Activated naive CD4-positive, alpha-beta T cell treated with anti-CD3 and anti-CD28 coated beads, Interleukin-2, amount 10 ng/mL, durations not matched to agents 7 days and 5 days (primary cell): ENCODE measurements around the gene MTA1.

Experiments used
- CTCF ChIA-PET: fragments of 350-600 bp; sonication (Branson Sonifier 250); formaldehyde crosslinking; loops from one replicate; lab custom pipeline; 2021; ENCODE audit warnings: antibody characterized with exemption; lab: Charles Lee
- DNase-seq: peaks from one replicate; pipeline ENCODE4 v3.0.0-alpha.2; 2020
- H3K27ac Mint-ChIP-seq: one replicate; pipeline ENCODE4 v1.8.0; 2021; ENCODE audit warnings: mild to moderate bottlenecking, moderate library complexity, mixed read lengths
- H3K27me3 Mint-ChIP-seq: one replicate; pipeline ENCODE4 v1.8.0; 2021; ENCODE audit warnings: mild to moderate bottlenecking, mixed read lengths
- H3K36me3 Mint-ChIP-seq: one replicate; pipeline ENCODE4 v1.8.0; 2021; ENCODE audit warnings: mixed read lengths
- H3K4me1 Mint-ChIP-seq: one replicate; pipeline ENCODE4 v1.8.0; 2021; ENCODE audit warnings: mixed read lengths
- H3K4me3 Mint-ChIP-seq: one replicate; pipeline ENCODE4 v1.8.0; 2021; ENCODE audit warnings: mild to moderate bottlenecking, moderate library complexity, mixed read lengths
- H3K9me3 Mint-ChIP-seq: one replicate; pipeline ENCODE4 v1.8.0; 2021; ENCODE audit warnings: mixed read lengths

Gene MTA1

GRCh38 chr14:105391541-105391940 lies 28.1 kb upstream of the MTA1 start:
- peaks cover 2% of the 10 kb centered on the region for H3K36me3 Mint-ChIP-seq
- no peak overlapping the region for H3K4me3 Mint-ChIP-seq
- H3K9me3 Mint-ChIP-seq, result no peaks in the 10 kb centered on the region
- DNase-seq, result no peak
- peaks cover 15% of the 10 kb centered on the region for H3K4me1 Mint-ChIP-seq
- H3K27ac Mint-ChIP-seq, result no peak overlapping the region
- CTCF ChIA-PET, result interaction anchor here (0.5 kb wide), 1 partner anchor 595 kb away, joined by 3 read pairs; no protein-coding TSS in a partner anchor
- H3K27me3 Mint-ChIP-seq, result no peaks in the 10 kb centered on the region

- no peak for DNase-seq
- CTCF ChIA-PET, result interaction anchor here (0.5 kb wide), 1 partner anchor 594 kb away, joined by 3 read pairs; no protein-coding TSS in a partner anchor
- no peak overlapping the region for H3K27ac Mint-ChIP-seq
- no peak overlapping the region for H3K4me3 Mint-ChIP-seq
- H3K27me3 Mint-ChIP-seq, result no peaks in the 10 kb centered on the region
- H3K9me3 Mint-ChIP-seq, result no peaks in the 10 kb centered on the region
- H3K4me1 Mint-ChIP-seq, result peaks cover 18% of the 10 kb centered on the region
- H3K36me3 Mint-ChIP-seq, result peaks cover 2% of the 10 kb centered on the region
These were observed 27.2 kb upstream of the MTA1 start for GRCh38 chr14:105392131-105393090.

GRCh38 chr14:105393151-105393550 lies 26.5 kb upstream of the MTA1 start:
- Mint-ChIP-seq H3K36me3 (peaks cover 3% of the 10 kb centered on the region), H3K9me3 (no peaks in the 10 kb centered on the region), H3K27me3 (no peaks in the 10 kb centered on the region), H3K4me3 (no peak overlapping the region), H3K4me1 (peaks cover 23% of the 10 kb centered on the region), H3K27ac (no peak overlapping the region)
- CTCF ChIA-PET, result no interaction called here
- no peak for DNase-seq

GRCh38 chr14:105394714-105395537 lies 24.7 kb upstream of the MTA1 start:
- Mint-ChIP-seq H3K36me3 (peaks cover 12% of the 10 kb centered on the region), H3K27me3 (no peaks in the 10 kb centered on the region), H3K4me1 (peaks cover 30% of the 10 kb centered on the region), H3K9me3 (no peaks in the 10 kb centered on the region), H3K27ac (no peak overlapping the region), H3K4me3 (no peak overlapping the region)
- DNase-seq, result no peak
- CTCF ChIA-PET, result no interaction called here

GRCh38 chr14:105395538-105395854 lies 24.1 kb upstream of the MTA1 start:
- CTCF ChIA-PET, result no interaction called here

GRCh38 chr14:105397350-105397931 lies 22.2 kb upstream of the MTA1 start:
- no peak for DNase-seq
- CTCF ChIA-PET, result interaction anchor here (0.7 to 1.0 kb wide), 2 partner anchors 9 to 93 kb away, joined by 3 read pairs; no protein-coding TSS in a partner anchor
- Mint-ChIP-seq H3K9me3 (peaks cover 8% of the 10 kb centered on the region), H3K27ac (peak overlapping the region; percentile 82), H3K4me1 (peaks cover 31% of the 10 kb centered on the region), H3K4me3 (peak overlapping the region; percentile 63), H3K36me3 (peaks cover 32% of the 10 kb centered on the region), H3K27me3 (no peaks in the 10 kb centered on the region)

More at GRCh38 chr14:105395538-105395854, 24.1 kb upstream of the MTA1 start:
- H3K36me3 Mint-ChIP-seq, result peaks cover 17% of the 10 kb centered on the region
- no peak overlapping the region for H3K4me3 Mint-ChIP-seq
- H3K4me1 Mint-ChIP-seq, result peaks cover 30% of the 10 kb centered on the region
- H3K27ac Mint-ChIP-seq, result no peak overlapping the region
- H3K27me3 Mint-ChIP-seq, result no peaks in the 10 kb centered on the region
- DNase-seq, result no peak
- H3K9me3 Mint-ChIP-seq, result peaks cover 3% of the 10 kb centered on the region

- DNase-seq, result peak; percentile 91
- Mint-ChIP-seq H3K9me3 (peaks cover 8% of the 10 kb centered on the region), H3K36me3 (peaks cover 33% of the 10 kb centered on the region), H3K4me1 (peaks cover 34% of the 10 kb centered on the region), H3K27me3 (no peaks in the 10 kb centered on the region), H3K27ac (peak within 1 kb of the TSS; percentile 88), H3K4me3 (peak within 1 kb of the TSS; percentile 87)
- CTCF ChIA-PET, result interaction anchor here (0.7 to 1.0 kb wide), 2 partner anchors 9 to 92 kb away, joined by 3 read pairs; no protein-coding TSS in a partner anchor
These were observed 21.4 kb upstream of the MTA1 start, which contains the start of gene TEX22 for GRCh38 chr14:105398044-105398725. Gene TEX22 (plus strand): TSS chr14:105398538. CDS start chr14:105399341, 803 bp downstream.

GRCh38 chr14:105398726-105399465 lies 20.7 kb upstream of the MTA1 start:
- peak overlapping the region; percentile 88 for H3K27ac Mint-ChIP-seq
- no peaks in the 10 kb centered on the region for H3K27me3 Mint-ChIP-seq
- H3K36me3 Mint-ChIP-seq, result peaks cover 33% of the 10 kb centered on the region
- CTCF ChIA-PET, result no interaction called here
- DNase-seq, result peak; percentile 69
- peak overlapping the region; percentile 87 for H3K4me3 Mint-ChIP-seq
- peaks cover 8% of the 10 kb centered on the region for H3K9me3 Mint-ChIP-seq
- H3K4me1 Mint-ChIP-seq, result peaks cover 39% of the 10 kb centered on the region

GRCh38 chr14:105399466-105399775 lies 20.2 kb upstream of the MTA1 start:
- H3K36me3 Mint-ChIP-seq, result peaks cover 34% of the 10 kb centered on the region
- DNase-seq, result no peak
- peaks cover 44% of the 10 kb centered on the region for H3K4me1 Mint-ChIP-seq
- CTCF ChIA-PET, result no interaction called here
- peak overlapping the region; percentile 87 for H3K4me3 Mint-ChIP-seq
- H3K27me3 Mint-ChIP-seq, result no peaks in the 10 kb centered on the region
- peak overlapping the region; percentile 60 for H3K27ac Mint-ChIP-seq
- peaks cover 8% of the 10 kb centered on the region for H3K9me3 Mint-ChIP-seq

GRCh38 chr14:105400016-105400415 lies 19.6 kb upstream of the MTA1 start:
- H3K9me3 Mint-ChIP-seq, result peaks cover 8% of the 10 kb centered on the region
- H3K4me1 Mint-ChIP-seq, result peaks cover 50% of the 10 kb centered on the region
- peaks cover 4% of the 10 kb centered on the region for H3K27me3 Mint-ChIP-seq
- CTCF ChIA-PET, result no interaction called here
- no peak overlapping the region for H3K27ac Mint-ChIP-seq
- H3K4me3 Mint-ChIP-seq, result peak overlapping the region; percentile 87
- peaks cover 38% of the 10 kb centered on the region for H3K36me3 Mint-ChIP-seq
- no peak for DNase-seq

GRCh38 chr14:105401699-105402098 lies 17.9 kb upstream of the MTA1 start:
- DNase-seq, result no peak
- H3K4me1 Mint-ChIP-seq, result peaks cover 56% of the 10 kb centered on the region
- CTCF ChIA-PET, result no interaction called here
- peaks cover 11% of the 10 kb centered on the region for H3K27me3 Mint-ChIP-seq
- peaks cover 8% of the 10 kb centered on the region for H3K9me3 Mint-ChIP-seq
- peaks cover 38% of the 10 kb centered on the region for H3K36me3 Mint-ChIP-seq
- H3K4me3 Mint-ChIP-seq, result no peak overlapping the region
- H3K27ac Mint-ChIP-seq, result no peak overlapping the region

GRCh38 chr14:105408592-105408991 lies 11.0 kb upstream of the MTA1 start:
- Mint-ChIP-seq H3K27me3 (peaks cover 76% of the 10 kb centered on the region), H3K27ac (no peak overlapping the region), H3K4me3 (no peak overlapping the region), H3K4me1 (peaks cover 29% of the 10 kb centered on the region), H3K36me3 (peaks cover 5% of the 10 kb centered on the region), H3K9me3 (no peaks in the 10 kb centered on the region)
- CTCF ChIA-PET, result interaction anchor here (1.0 to 1.6 kb wide), 2 partner anchors 82 to 1009 kb away, joined by 4 read pairs; no protein-coding TSS in a partner anchor
- DNase-seq, result no peak

GRCh38 chr14:105409364-105409763 lies 10.3 kb upstream of the MTA1 start:
- Mint-ChIP-seq H3K27ac (no peak overlapping the region), H3K4me1 (peaks cover 22% of the 10 kb centered on the region), H3K9me3 (no peaks in the 10 kb centered on the region), H3K4me3 (no peak overlapping the region), H3K36me3 (peaks cover 4% of the 10 kb centered on the region), H3K27me3 (peaks cover 84% of the 10 kb centered on the region)
- no peak for DNase-seq
- CTCF ChIA-PET, result interaction anchor here (0.6 to 1.6 kb wide), 3 partner anchors 71 to 1008 kb away, joined by 4 read pairs; no protein-coding TSS in a partner anchor
